Liver (tissue), 3 donors: ENCODE data around the gene ATE1.

ENCODE experiments used
- CTCF ChIP-seq: fragments of 150-350 bp; IDR thresholded peaks from 2 replicates; pipeline ENCODE4 v1.5.1; 2017; ENCODE audit warnings: improper control_type of control experiment, low read depth, low read length; ENCODE audit not compliant: missing input control
- REST ChIP-seq: IDR thresholded peaks from 2 replicates; pipeline ENCODE4 v1.6.1; 2016; ENCODE audit warnings: antibody characterized with exemption, mild to moderate bottlenecking
- SP1 ChIP-seq: IDR thresholded peaks from 2 replicates; pipeline ENCODE4 v1.6.1; 2018; ENCODE audit warnings: antibody characterized with exemption, mild to moderate bottlenecking
- TAF1 ChIP-seq: conservative IDR thresholded peaks from 2 replicates; pipeline ENCODE4 v1.6.1; 2016; ENCODE audit warnings: antibody characterized with exemption, mild to moderate bottlenecking
- YY1 ChIP-seq: IDR thresholded peaks from 2 replicates; pipeline ENCODE4 v1.6.1; 2016; ENCODE audit warnings: antibody characterized with exemption, mild to moderate bottlenecking
- donor health status: healthy.
- donor health status: healthy.

GRCh38 chr10:121853950-121854349 lies 73.9 kb downstream of the ATE1 start:
- TF ChIP-seq REST = no peak
- no peak for TF ChIP-seq YY1
- TF ChIP-seq CTCF = no peak
- no peak for TF ChIP-seq TAF1
- TF ChIP-seq SP1 = no peak
